ENCODE measurements around the gene CCDC159. TPM values are rescaled to one million over a fixed set of nuclear protein-coding genes. Genes with fewer than 3 reads are reported as not detected.

Gene CCDC159
- total RNA-seq, 1 experiment from 2014 or later, result 6.8 TPM

- no peak for TF ChIP-seq ATF1 (CRISPR knock-in tag; IDR thresholded peaks at IDR 0.05)
These were observed 41.1 kb downstream of the CCDC159 start (continued) for GRCh38 chr19:11387162-11388034.

GRCh38 chr19:11390359-11390758, 44.0 kb downstream of the CCDC159 start:
- Mint-ChIP-seq H3K27me3 (ENCODE audit: low read depth) (no peaks in the 10 kb centered on the region; the same call in 1 of the 2 replicates), H3K27ac (no peak overlapping the region), H3K4me1 (peaks cover 4% of the 10 kb centered on the region), H3K4me3 (no peak overlapping the region), H3K36me3 (peaks cover 16% of the 10 kb centered on the region), H3K9me3 (peaks cover 13% of the 10 kb centered on the region)
- POLR2A ChIA-PET, result interaction anchor here (1.4 kb wide), 1 partner anchor 9 kb away, joined by 5 read pairs; no protein-coding TSS in a partner anchor
- ATAC-seq, result peak; percentile 38; the same call in 1 of the 2 replicates
- no peak for DNase-seq (ENCODE audit: low spot score)
- TF ChIP-seq PREB (CRISPR knock-in tag; IDR thresholded peaks at IDR 0.05; ENCODE audit: borderline replicate concordance), result no peak
- TF ChIP-seq USF2 (CRISPR knock-in tag; IDR thresholded peaks at IDR 0.05), result peak; percentile 54; the same call in 1 of the 2 replicates
- CTCF ChIA-PET, result interaction anchor here (1.3 to 3.4 kb wide), 4 partner anchors 7 to 45 kb away, joined by 4 to 26 read pairs (median 9); partner anchors contain the start of gene PRKCSH

- ATAC-seq, result no peak
- Mint-ChIP-seq H3K4me1 (peaks cover 6% of the 10 kb centered on the region), H3K4me3 (no peak overlapping the region), H3K36me3 (peaks cover 17% of the 10 kb centered on the region), H3K27me3 (ENCODE audit: low read depth) (no peaks in the 10 kb centered on the region; the same call in 1 of the 2 replicates), H3K9me3 (peaks cover 13% of the 10 kb centered on the region), H3K27ac (no peak overlapping the region)
- no peak for DNase-seq (ENCODE audit: low spot score)
- TF ChIP-seq TCF7 (CRISPR knock-in tag; IDR thresholded peaks at IDR 0.05; ENCODE audit: low read depth) (no peak), PRDM15 (CRISPR knock-in tag; IDR thresholded peaks at IDR 0.05) (peak; percentile 92), USF1 (CRISPR knock-in tag; IDR thresholded peaks at IDR 0.05) (no peak)
- POLR2A ChIA-PET, result interaction anchor here (0.7 to 1.4 kb wide), 2 partner anchors 10 to 38 kb away, joined by 4 to 5 read pairs; no protein-coding TSS in a partner anchor
- CTCF ChIA-PET, result interaction anchor here (0.9 to 3.4 kb wide), 6 partner anchors 8 to 91 kb away, joined by 3 to 26 read pairs (median 5); partner anchors contain the start of gene PRKCSH
These were observed 44.8 kb downstream of the CCDC159 start for GRCh38 chr19:11390933-11391680.

- H3K36me3 Mint-ChIP-seq, result peaks cover 41% of the 10 kb centered on the region
- no peak for DNase-seq (ENCODE audit: low spot score)
- POLR2A ChIA-PET, result interaction anchor here (0.6 to 0.8 kb wide), 2 partner anchors 10 to 104 kb away, joined by 4 read pairs; no protein-coding TSS in a partner anchor
- no peak for TF ChIP-seq ZNF232 (CRISPR knock-in tag; IDR thresholded peaks at IDR 0.05)
- TF ChIP-seq PRRX2 (CRISPR knock-in tag; IDR thresholded peaks at IDR 0.05), result no peak
- TF ChIP-seq SP1 (CRISPR knock-in tag; conservative IDR thresholded peaks at IDR 0.05), result no peak
- TF ChIP-seq PREB (CRISPR knock-in tag; IDR thresholded peaks at IDR 0.05; ENCODE audit: borderline replicate concordance), result no peak
- no peak for TF ChIP-seq STAT6 (CRISPR knock-in tag; conservative IDR thresholded peaks at IDR 0.05; ENCODE audit: low read depth)
These were observed 50.8 kb downstream of the CCDC159 start for GRCh38 chr19:11397089-11397610.

More at GRCh38 chr19:11397089-11397610, 50.8 kb downstream of the CCDC159 start:
- no peaks in the 10 kb centered on the region; the same call in 1 of the 2 replicates for H3K27me3 Mint-ChIP-seq (ENCODE audit: low read depth)
- H3K4me3 Mint-ChIP-seq, result no peak overlapping the region
- peaks cover 6% of the 10 kb centered on the region for H3K4me1 Mint-ChIP-seq
- ATAC-seq, result no peak
- peaks cover 4% of the 10 kb centered on the region; the same call in 1 of the 2 replicates for H3K9me3 Mint-ChIP-seq
- H3K27ac Mint-ChIP-seq, result no peak overlapping the region
- CTCF ChIA-PET, result interaction anchor here (1.0 to 2.4 kb wide), 3 partner anchors 14 to 103 kb away, joined by 4 to 6 read pairs (median 4); no protein-coding TSS in a partner anchor
